GM23338 (cell line): ENCODE data around the gene ACO1.

Experiments used
- CTCF ChIP-seq, 2 experiments: fragments of 200-600 bp in 1 of 2; sonication (generic) in 1 of 2; conservative IDR thresholded peaks; 2 replicates each; pipeline versions ENCODE4 v1.5.1 to v1.6.1; 2016 to 2017; ENCODE audit warnings: antibody characterized with exemption in 2 of 2, low read depth in 2 of 2, mild to moderate bottlenecking in 2 of 2, moderate library complexity in 1 of 2
- ETS1 ChIP-seq: IDR thresholded peaks from 2 replicates; pipeline ENCODE4 v1.6.1; 2016; ENCODE audit warnings: antibody characterized with exemption
- EZH2 ChIP-seq: fragments of 200-600 bp; sonication (generic); IDR thresholded peaks from one replicate; pipeline ENCODE4 v1.8.0; 2017; ENCODE audit warnings: antibody characterized with exemption, mild to moderate bottlenecking, low read depth; ENCODE audit not compliant: unreplicated experiment
- EZH2phosphoT487 ChIP-seq: fragments of 200-600 bp; sonication (generic); IDR thresholded peaks from one replicate; pipeline ENCODE4 v1.8.1; 2018; ENCODE audit warnings: antibody characterized with exemption; ENCODE audit not compliant: unreplicated experiment
- JUNB ChIP-seq: IDR thresholded peaks from one replicate; pipeline ENCODE4 v1.6.1; 2016; ENCODE audit warnings: antibody characterized with exemption; ENCODE audit not compliant: unreplicated experiment
- POLR2AphosphoS5 ChIP-seq: IDR thresholded peaks from 2 replicates; pipeline ENCODE4 v1.6.1; 2016; ENCODE audit warnings: antibody characterized with exemption, low read depth
- REST ChIP-seq: IDR thresholded peaks from one replicate; pipeline ENCODE4 v1.6.1; 2018; ENCODE audit warnings: antibody characterized with exemption; ENCODE audit not compliant: unreplicated experiment
- ZNF114 ChIP-seq: fragments of 250-450 bp; sonication (Bioruptor Pico); IDR thresholded peaks from 2 replicates; pipeline ENCODE4 v1.5.0; 2020; ENCODE audit warnings: mild to moderate bottlenecking, moderate library complexity

GRCh38 chr9:32340361-32340760, 44.1 kb upstream of the ACO1 start:
- TF ChIP-seq EZH2 (no peak), CTCF (conservative IDR thresholded peaks at IDR 0.05; ENCODE audit: low read depth in 2 of 2) (no peak), POLR2AphosphoS5 (no peak), ETS1 (no peak), EZH2phosphoT487 (no peak), REST (no peak), JUNB (no peak), ZNF114 (CRISPR knock-in tag) (no peak)
